Measurements from ENCODE around the gene WFDC1. TPM values are rescaled to one million over a fixed set of nuclear protein-coding genes. Genes with fewer than 3 reads are reported as not detected.
"Not testable (repeated sequence)": the region's sequence is repeated elsewhere in the genome, so short reads cannot be mapped to it uniquely, and the experiment has no call there.

The WFDC1 gene
- polyA plus RNA-seq, 4 donors: 1.6 to 5.4 (median 3.8) TPM

- DNase-seq (no peak), FAIRE-seq (no peak)
- Histone ChIP-seq H3K27me3 (ENCODE audit: control insufficient read depth in 3 of 3, insufficient read depth in 3 of 3, low read length in 3 of 3) (no peaks in the 10 kb centered on the region), H3K4me3 (ENCODE audit: low read depth in 1 of 3, low read length in 3 of 3) (no peak overlapping the region), H3K4me1 (ENCODE audit: control insufficient read depth in 3 of 3, insufficient read depth in 2 of 3, low read depth in 1 of 3, low read length in 2 of 3) (no peaks in the 10 kb centered on the region), H3K9me3 (ENCODE audit: control insufficient read depth in 2 of 2, insufficient read depth in 1 of 2, low read depth in 1 of 2, low read length in 1 of 2) (no peaks in the 10 kb centered on the region), H3K36me3 (ENCODE audit: control insufficient read depth in 3 of 3, insufficient read depth in 2 of 3, low read depth in 1 of 3, low read length in 3 of 3) (peaks cover 0 to 2% (median 0%) of the 10 kb centered on the region in 3 donors), H3K27ac (ENCODE audit: low read depth in 1 of 3, low read length in 2 of 3) (no peak overlapping the region)
- 85 to 96% (median 96%) methylated on average over 8 of the region's 8 CpGs for WGBS, 3 donors
These were observed 34.3 kb downstream of the WFDC1 start for GRCh38 chr16:84329016-84329415.

GRCh38 chr16:84329843-84330684 is 35.4 kb downstream of the WFDC1 start:
- Histone ChIP-seq H3K36me3 (ENCODE audit: control insufficient read depth in 3 of 3, insufficient read depth in 2 of 3, low read depth in 1 of 3, low read length in 3 of 3) (peaks cover 0 to 2% (median 0%) of the 10 kb centered on the region in 3 donors), H3K4me1 (ENCODE audit: control insufficient read depth in 3 of 3, insufficient read depth in 2 of 3, low read depth in 1 of 3, low read length in 2 of 3) (no peaks in the 10 kb centered on the region), H3K4me3 (ENCODE audit: low read depth in 1 of 3, low read length in 3 of 3) (no peak overlapping the region), H3K9me3 (ENCODE audit: control insufficient read depth in 2 of 2, insufficient read depth in 1 of 2, low read depth in 1 of 2, low read length in 1 of 2) (peaks cover 0 to 2% of the 10 kb centered on the region in 2 donors), H3K27ac (ENCODE audit: low read depth in 1 of 3, low read length in 2 of 3) (no peak overlapping the region), H3K27me3 (ENCODE audit: control insufficient read depth in 3 of 3, insufficient read depth in 3 of 3, low read length in 3 of 3) (no peaks in the 10 kb centered on the region)
- WGBS, 3 donors: 79 to 84% (median 81%) methylated on average over 18 of the region's 18 CpGs
- DNase-seq (no peak), FAIRE-seq (no peak)

GRCh38 chr16:84330685-84331050 is 36.0 kb downstream of the WFDC1 start:
- Histone ChIP-seq H3K36me3 (ENCODE audit: control insufficient read depth in 3 of 3, insufficient read depth in 2 of 3, low read depth in 1 of 3, low read length in 3 of 3) (peaks cover 0 to 2% (median 0%) of the 10 kb centered on the region in 3 donors), H3K9me3 (ENCODE audit: control insufficient read depth in 2 of 2, insufficient read depth in 1 of 2, low read depth in 1 of 2, low read length in 1 of 2) (peaks cover 0 to 2% of the 10 kb centered on the region in 2 donors), H3K27me3 (ENCODE audit: control insufficient read depth in 3 of 3, insufficient read depth in 3 of 3, low read length in 3 of 3) (no peaks in the 10 kb centered on the region), H3K27ac (ENCODE audit: low read depth in 1 of 3, low read length in 2 of 3) (no peak overlapping the region), H3K4me1 (ENCODE audit: control insufficient read depth in 3 of 3, insufficient read depth in 2 of 3, low read depth in 1 of 3, low read length in 2 of 3) (no peaks in the 10 kb centered on the region), H3K4me3 (ENCODE audit: low read depth in 1 of 3, low read length in 3 of 3) (no peak overlapping the region)
- 88 to 93% (median 93%) methylated on average over 5 of the region's 5 CpGs for whole genome bisulfite sequencing, 3 donors
- DNase-seq (no peak), FAIRE-seq (no peak)

- FAIRE-seq: no peak
These were observed 37.5 kb downstream of the WFDC1 start for GRCh38 chr16:84331998-84332780.

GRCh38 chr16:84332975-84333684 is 38.5 kb downstream of the WFDC1 start:
- H3K36me3 ChIP-seq (ENCODE audit: control insufficient read depth in 3 of 3, insufficient read depth in 2 of 3, low read depth in 1 of 3, low read length in 3 of 3): peaks cover 0 to 2% (median 0%) of the 10 kb centered on the region in 3 donors
- peak overlapping the region in 1 of 3 donors; percentile 23 for H3K27ac ChIP-seq (ENCODE audit: low read depth in 1 of 3, low read length in 2 of 3)
- peaks cover 0 to 11% of the 10 kb centered on the region in 2 donors for H3K9me3 ChIP-seq (ENCODE audit: control insufficient read depth in 2 of 2, insufficient read depth in 1 of 2, low read depth in 1 of 2, low read length in 1 of 2)
- no peak overlapping the region for H3K4me3 ChIP-seq (ENCODE audit: low read depth in 1 of 3, low read length in 3 of 3)
- FAIRE-seq (no peak), DNase-seq (peak; percentile 27 to 87)
- H3K27me3 ChIP-seq (ENCODE audit: control insufficient read depth in 3 of 3, insufficient read depth in 3 of 3, low read length in 3 of 3): no peaks in the 10 kb centered on the region
- H3K4me1 ChIP-seq (ENCODE audit: control insufficient read depth in 3 of 3, insufficient read depth in 2 of 3, low read depth in 1 of 3, low read length in 2 of 3): no peaks in the 10 kb centered on the region
- WGBS, 3 donors: 39 to 69% (median 63%) methylated on average over 10 of the region's 10 CpGs

More at GRCh38 chr16:84331998-84332780, 37.5 kb downstream of the WFDC1 start:
- 87 to 89% (median 89%) methylated on average over 17 of the region's 17 CpGs for WGBS, 3 donors
- H3K27me3 ChIP-seq (ENCODE audit: control insufficient read depth in 3 of 3, insufficient read depth in 3 of 3, low read length in 3 of 3): no peaks in the 10 kb centered on the region
- peaks cover 0 to 11% of the 10 kb centered on the region in 2 donors for H3K9me3 ChIP-seq (ENCODE audit: control insufficient read depth in 2 of 2, insufficient read depth in 1 of 2, low read depth in 1 of 2, low read length in 1 of 2)
- no peak overlapping the region for H3K4me3 ChIP-seq (ENCODE audit: low read depth in 1 of 3, low read length in 3 of 3)
- no peak for DNase-seq
- H3K36me3 ChIP-seq (ENCODE audit: control insufficient read depth in 3 of 3, insufficient read depth in 2 of 3, low read depth in 1 of 3, low read length in 3 of 3): peaks cover 0 to 2% (median 0%) of the 10 kb centered on the region in 3 donors
- no peaks in the 10 kb centered on the region for H3K4me1 ChIP-seq (ENCODE audit: control insufficient read depth in 3 of 3, insufficient read depth in 2 of 3, low read depth in 1 of 3, low read length in 2 of 3)
- no peak overlapping the region for H3K27ac ChIP-seq (ENCODE audit: low read depth in 1 of 3, low read length in 2 of 3)

- Histone ChIP-seq H3K27me3 (ENCODE audit: control insufficient read depth in 3 of 3, insufficient read depth in 3 of 3, low read length in 3 of 3) (no peaks in the 10 kb centered on the region), H3K36me3 (ENCODE audit: control insufficient read depth in 3 of 3, insufficient read depth in 2 of 3, low read depth in 1 of 3, low read length in 3 of 3) (no peaks in the 10 kb centered on the region), H3K4me1 (ENCODE audit: control insufficient read depth in 3 of 3, insufficient read depth in 2 of 3, low read depth in 1 of 3, low read length in 2 of 3) (no peaks in the 10 kb centered on the region), H3K4me3 (ENCODE audit: low read depth in 1 of 3, low read length in 3 of 3) (no peak overlapping the region), H3K9me3 (ENCODE audit: control insufficient read depth in 2 of 2, insufficient read depth in 1 of 2, low read depth in 1 of 2, low read length in 1 of 2) (peaks cover 0 to 11% of the 10 kb centered on the region in 2 donors), H3K27ac (ENCODE audit: low read depth in 1 of 3, low read length in 2 of 3) (peak overlapping the region in 1 of 3 donors; percentile 1)
- 35 to 62% (median 54%) methylated on average over 3 of the region's 3 CpGs for WGBS, 3 donors
- no peak for FAIRE-seq
- DNase-seq: peak; percentile 32 to 81
These were observed 39.4 kb downstream of the WFDC1 start for GRCh38 chr16:84334058-84334457.

GRCh38 chr16:84334482-84334881 is 39.8 kb downstream of the WFDC1 start:
- Histone ChIP-seq H3K36me3 (ENCODE audit: control insufficient read depth in 3 of 3, insufficient read depth in 2 of 3, low read depth in 1 of 3, low read length in 3 of 3) (no peaks in the 10 kb centered on the region), H3K27me3 (ENCODE audit: control insufficient read depth in 3 of 3, insufficient read depth in 3 of 3, low read length in 3 of 3) (no peaks in the 10 kb centered on the region), H3K27ac (ENCODE audit: low read depth in 1 of 3, low read length in 2 of 3) (no peak overlapping the region), H3K9me3 (ENCODE audit: control insufficient read depth in 2 of 2, insufficient read depth in 1 of 2, low read depth in 1 of 2, low read length in 1 of 2) (peaks cover 0 to 11% of the 10 kb centered on the region in 2 donors), H3K4me3 (ENCODE audit: low read depth in 1 of 3, low read length in 3 of 3) (no peak overlapping the region), H3K4me1 (ENCODE audit: control insufficient read depth in 3 of 3, insufficient read depth in 2 of 3, low read depth in 1 of 3, low read length in 2 of 3) (no peaks in the 10 kb centered on the region)
- DNase-seq: no peak
- WGBS, 3 donors: 72 to 97% (median 77%) methylated on average over 1 of the region's 1 CpG
- no peak for FAIRE-seq

- H3K4me1 ChIP-seq (ENCODE audit: control insufficient read depth in 3 of 3, insufficient read depth in 2 of 3, low read depth in 1 of 3, low read length in 2 of 3); DNase-seq; FAIRE-seq: not testable (repeated sequence)
These were observed 42.6 kb downstream of the WFDC1 start for GRCh38 chr16:84337236-84337635.

More at GRCh38 chr16:84337236-84337635, 42.6 kb downstream of the WFDC1 start:
- H3K27me3 ChIP-seq (ENCODE audit: control insufficient read depth in 3 of 3, insufficient read depth in 3 of 3, low read length in 3 of 3); H3K4me3 ChIP-seq (ENCODE audit: low read depth in 1 of 3, low read length in 3 of 3); H3K27ac ChIP-seq (ENCODE audit: low read depth in 1 of 3, low read length in 2 of 3); H3K36me3 ChIP-seq (ENCODE audit: control insufficient read depth in 3 of 3, insufficient read depth in 2 of 3, low read depth in 1 of 3, low read length in 3 of 3): not testable (repeated sequence)
- peaks cover 0 to 11% of the 10 kb centered on the region in 2 donors for H3K9me3 ChIP-seq (ENCODE audit: control insufficient read depth in 2 of 2, insufficient read depth in 1 of 2, low read depth in 1 of 2, low read length in 1 of 2)
